Ectodermal cell (in vitro differentiated cells): ENCODE data around the gene SEC31A.

Experiments used
- H3K27ac ChIP-seq: 2 replicates; pipeline ENCODE4 v1.7.0; 2013; ENCODE audit warnings: mild to moderate bottlenecking, low read depth, low read length; ENCODE audit not compliant: insufficient read depth, poor library complexity, severe bottlenecking
- H3K27me3 ChIP-seq: 2 replicates; pipeline ENCODE4 v1.7.0; 2013; ENCODE audit warnings: mild to moderate bottlenecking, low read length; ENCODE audit not compliant: insufficient read depth, control insufficient read depth, poor library complexity, severe bottlenecking
- H3K36me3 ChIP-seq: one replicate; pipeline ENCODE4 v1.7.0; 2013; ENCODE audit warnings: low read length; ENCODE audit not compliant: control insufficient read depth, insufficient read depth
- H3K4me1 ChIP-seq: one replicate; pipeline ENCODE4 v1.7.0; 2013; ENCODE audit warnings: low read length; ENCODE audit not compliant: control insufficient read depth, insufficient read depth
- H3K4me3 ChIP-seq: 2 replicates; pipeline ENCODE4 v1.7.0; 2013; ENCODE audit warnings: low read depth, low read length, control low read depth; ENCODE audit not compliant: insufficient read depth
- H3K9me3 ChIP-seq: 2 replicates; pipeline ENCODE4 v1.7.0; 2013; ENCODE audit warnings: mild to moderate bottlenecking, low read length, moderate library complexity; ENCODE audit not compliant: control insufficient read depth
- WGBS, 2 experiments: methylation state at CpG; one replicate each; pipeline ENCODE4 v1.1.7; 2013; ENCODE audit warnings: missing lambda C conversion rate in 2 of 2; 5-methylcytosine and 5-hydroxymethylcytosine counted together

Gene SEC31A

DNA sequence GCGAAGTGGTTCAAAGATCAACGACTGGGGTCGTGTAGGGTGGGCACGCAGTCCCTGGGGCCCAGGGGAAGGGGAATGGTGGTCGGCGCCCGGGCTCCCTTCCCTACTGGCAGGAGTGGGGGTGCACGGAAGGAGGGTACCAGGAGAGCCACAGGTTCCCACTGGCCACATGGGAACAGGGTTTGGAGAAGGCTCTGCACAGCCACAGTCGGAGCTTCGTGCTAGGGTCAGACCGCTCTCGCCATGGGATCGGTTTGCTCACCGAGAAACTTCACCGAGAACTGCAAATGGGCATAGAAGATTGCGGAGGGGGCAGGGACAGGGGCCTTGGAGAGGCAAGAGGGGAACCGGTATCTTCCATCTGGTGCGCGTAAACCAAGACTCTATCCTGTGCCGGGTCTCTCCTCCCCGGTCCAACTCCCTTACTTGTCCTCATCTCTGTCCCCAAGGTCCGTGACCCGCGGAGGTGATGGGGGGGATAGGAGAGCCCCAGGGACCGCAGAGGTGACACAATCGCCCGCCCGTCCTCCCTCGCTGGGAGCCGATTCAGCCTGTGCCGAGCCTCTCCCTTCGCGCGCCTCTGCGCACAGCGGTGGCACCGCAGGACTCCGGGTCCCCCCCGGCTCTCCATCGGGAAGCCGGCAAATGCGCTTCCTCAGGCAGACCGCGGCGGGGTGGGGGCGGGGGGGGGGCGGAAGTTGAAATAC lies 93.4 kb downstream of the SEC31A start:
- peaks cover 100% of the 10 kb centered on the region for H3K27me3 ChIP-seq
- peak overlapping the region; percentile 65 for H3K4me3 ChIP-seq
- WGBS, 2 experiments: 1% methylated on average over 47 of the region's 47 CpGs
- no peaks in the 10 kb centered on the region for H3K9me3 ChIP-seq
- no peak overlapping the region for H3K27ac ChIP-seq
- no peaks in the 10 kb centered on the region for H3K36me3 ChIP-seq
- peaks cover 10% of the 10 kb centered on the region for H3K4me1 ChIP-seq

DNA sequence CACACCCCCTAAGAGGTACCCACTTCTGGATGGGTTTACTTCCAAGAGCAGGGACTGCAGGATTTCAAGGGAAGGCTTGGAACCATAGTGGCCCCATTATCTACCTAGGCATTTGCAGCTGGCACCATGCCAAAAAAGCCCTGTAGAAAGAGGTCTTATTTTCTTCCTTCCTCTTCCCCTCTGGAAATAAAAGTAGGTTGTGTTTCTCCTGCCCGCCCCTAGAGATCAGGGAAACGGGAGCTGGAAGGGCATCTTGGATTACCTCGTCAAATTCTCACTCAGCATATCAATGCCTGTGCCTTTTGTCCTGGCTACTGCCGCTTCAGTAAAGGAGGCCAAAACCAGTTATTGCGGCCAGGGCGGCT lies 93.9 kb downstream of the SEC31A start:
- Histone ChIP-seq H3K9me3 (no peaks in the 10 kb centered on the region), H3K4me3 (peak overlapping the region; percentile 65), H3K27me3 (peaks cover 100% of the 10 kb centered on the region), H3K36me3 (no peaks in the 10 kb centered on the region), H3K4me1 (peaks cover 10% of the 10 kb centered on the region), H3K27ac (no peak overlapping the region)
- 1 to 2% methylated on average over 6 of the region's 6 CpGs for WGBS, 2 experiments

- Histone ChIP-seq H3K4me3 (no peak overlapping the region), H3K4me1 (peaks cover 10% of the 10 kb centered on the region), H3K27ac (no peak overlapping the region), H3K9me3 (no peaks in the 10 kb centered on the region), H3K36me3 (no peaks in the 10 kb centered on the region), H3K27me3 (peaks cover 100% of the 10 kb centered on the region)
- WGBS, 2 experiments: 49 to 52% methylated on average over 6 of the region's 6 CpGs
These were observed 97.9 kb downstream of the SEC31A start for GRCh38 chr4:82792912-82793649.

DNA sequence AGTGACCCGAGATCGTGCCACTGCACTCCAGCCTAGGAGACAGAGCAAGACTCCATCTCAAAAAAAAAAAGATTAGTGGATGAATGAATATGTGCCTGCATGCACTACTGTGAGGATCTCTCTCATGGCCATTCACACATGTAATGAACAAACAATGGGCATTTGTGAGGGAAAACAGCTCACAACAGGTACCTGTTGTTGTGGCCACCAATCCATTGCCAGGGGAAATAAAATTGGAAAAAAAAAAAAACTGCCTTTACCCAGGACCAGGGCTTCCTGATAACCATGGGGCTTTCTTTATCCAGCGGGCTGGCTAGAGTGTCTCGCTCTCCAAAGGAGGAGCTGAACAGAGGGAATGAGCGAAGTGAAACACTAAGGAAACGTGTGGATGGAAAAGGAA lies 99.8 kb downstream of the SEC31A start:
- peaks cover 22% of the 10 kb centered on the region for H3K4me1 ChIP-seq
- H3K27ac ChIP-seq: no peak overlapping the region
- H3K36me3 ChIP-seq: no peaks in the 10 kb centered on the region
- no peaks in the 10 kb centered on the region for H3K9me3 ChIP-seq
- H3K4me3 ChIP-seq: no peak overlapping the region
- peaks cover 100% of the 10 kb centered on the region for H3K27me3 ChIP-seq
- WGBS, 2 experiments: 48 to 56% methylated on average over 6 of the region's 6 CpGs

DNA sequence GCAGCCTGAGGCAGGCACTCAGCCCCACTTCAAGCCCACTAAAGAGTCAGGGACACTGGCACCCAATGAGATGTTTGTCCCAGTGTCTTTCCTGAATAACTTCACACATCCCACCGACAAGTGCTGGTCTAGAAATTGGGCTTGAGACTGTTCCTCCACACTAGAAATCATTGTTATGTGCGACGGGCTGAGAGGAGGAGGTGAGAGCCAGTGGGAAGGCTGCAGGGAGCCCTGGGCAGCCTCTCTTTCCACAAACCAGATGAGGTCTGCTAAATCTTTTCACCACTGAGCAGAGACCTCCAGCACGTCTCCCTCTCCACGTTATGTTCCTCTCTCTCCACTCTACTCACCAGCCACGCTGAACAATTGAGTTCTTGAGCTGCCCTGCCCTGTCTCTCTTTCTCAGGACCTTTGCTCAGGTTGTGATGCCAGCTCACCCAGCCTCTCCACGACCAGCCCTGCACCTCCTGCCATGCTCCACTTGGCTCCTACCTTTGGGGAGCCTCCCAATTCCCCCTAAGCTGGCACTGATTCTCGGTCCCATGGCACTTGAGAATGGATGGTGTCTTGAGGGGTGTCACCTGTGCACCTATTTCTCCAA lies 100.8 kb downstream of the SEC31A start:
- Histone ChIP-seq H3K9me3 (no peaks in the 10 kb centered on the region), H3K36me3 (no peaks in the 10 kb centered on the region), H3K27ac (no peak overlapping the region), H3K4me3 (no peak overlapping the region), H3K4me1 (peaks cover 31% of the 10 kb centered on the region), H3K27me3 (peaks cover 92% of the 10 kb centered on the region)
- WGBS, 2 experiments: 44 to 51% methylated on average over 8 of the region's 8 CpGs

- H3K4me3 ChIP-seq: no peak overlapping the region
- H3K9me3 ChIP-seq: no peaks in the 10 kb centered on the region
- no peak overlapping the region for H3K27ac ChIP-seq
- H3K36me3 ChIP-seq: no peaks in the 10 kb centered on the region
- WGBS, 2 experiments: 57 to 60% methylated on average over 7 of the region's 7 CpGs
- peaks cover 92% of the 10 kb centered on the region for H3K27me3 ChIP-seq
- peaks cover 40% of the 10 kb centered on the region for H3K4me1 ChIP-seq
These were observed 101.8 kb downstream of the SEC31A start for GRCh38 chr4:82789025-82789776.

DNA sequence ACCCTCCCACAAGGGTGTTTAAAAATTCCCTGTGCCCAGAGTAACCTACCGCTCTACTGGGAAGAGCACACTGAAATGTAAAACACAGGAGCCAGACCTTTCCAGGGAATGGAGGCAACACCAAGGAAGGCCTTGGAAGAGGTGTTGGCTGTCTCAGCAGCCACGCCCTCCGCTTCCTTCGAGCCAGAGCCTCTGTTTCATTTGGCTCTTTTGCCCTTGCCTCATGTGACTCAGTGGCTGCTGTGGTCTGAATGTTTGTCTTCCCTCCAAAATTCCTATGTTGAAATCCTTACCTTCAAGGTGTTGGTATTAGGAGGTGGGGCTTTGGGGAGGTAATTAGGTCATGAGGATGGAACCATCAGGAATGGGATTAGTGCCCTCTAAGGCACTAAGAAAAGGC lies 103.6 kb downstream of the SEC31A start:
- H3K4me3 ChIP-seq: no peak overlapping the region
- no peaks in the 10 kb centered on the region for H3K36me3 ChIP-seq
- 59 to 67% methylated on average over 4 of the region's 4 CpGs for WGBS, 2 experiments
- no peaks in the 10 kb centered on the region for H3K9me3 ChIP-seq
- no peak overlapping the region for H3K27ac ChIP-seq
- H3K27me3 ChIP-seq: peaks cover 89% of the 10 kb centered on the region
- H3K4me1 ChIP-seq: peaks cover 46% of the 10 kb centered on the region

GRCh38 chr4:82786828-82787227 lies 104.1 kb downstream of the SEC31A start:
- no peaks in the 10 kb centered on the region for H3K9me3 ChIP-seq
- WGBS, 2 experiments: 31 to 33% methylated on average over 4 of the region's 4 CpGs
- no peaks in the 10 kb centered on the region for H3K36me3 ChIP-seq
- peaks cover 51% of the 10 kb centered on the region for H3K4me1 ChIP-seq
- H3K4me3 ChIP-seq: no peak overlapping the region
- H3K27me3 ChIP-seq: peaks cover 89% of the 10 kb centered on the region
- no peak overlapping the region for H3K27ac ChIP-seq

DNA sequence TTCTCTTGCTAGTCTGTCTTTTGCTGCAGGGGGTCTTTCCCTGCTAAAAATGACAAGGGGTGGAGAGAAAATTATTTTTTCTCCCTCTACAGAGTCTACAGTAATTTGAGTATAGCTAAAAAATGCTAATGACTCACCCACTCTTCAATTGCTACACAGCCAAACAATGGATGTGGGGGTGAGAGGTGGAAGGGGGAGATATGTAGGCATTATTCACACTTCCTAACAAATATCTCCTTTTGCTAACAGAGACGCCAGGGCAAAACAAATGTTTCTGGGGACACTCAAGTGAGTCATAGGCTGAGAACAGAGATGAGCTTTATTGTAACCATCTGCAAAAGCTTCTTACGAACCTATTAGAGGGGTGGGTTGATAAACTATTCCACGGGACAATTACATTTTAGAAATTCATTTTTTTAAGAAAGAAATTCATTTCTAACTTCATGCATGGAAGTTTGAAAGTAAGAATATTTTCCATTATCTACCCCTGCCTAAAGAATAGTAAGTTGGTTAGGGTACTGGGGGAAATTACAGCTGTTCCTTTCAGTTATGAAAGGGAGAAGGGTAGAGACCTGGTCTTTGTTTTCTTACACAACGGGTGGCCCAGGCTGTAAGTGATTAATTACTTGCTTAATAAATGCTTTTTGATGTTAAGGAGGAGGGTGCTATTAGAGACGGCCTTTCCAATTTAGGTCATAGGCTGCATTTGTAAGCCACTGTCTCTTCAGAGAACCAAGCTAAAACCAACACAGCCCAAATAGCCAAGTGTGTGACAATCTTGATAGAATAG lies 105.1 kb downstream of the SEC31A start:
- H3K9me3 ChIP-seq: no peaks in the 10 kb centered on the region
- peaks cover 79% of the 10 kb centered on the region for H3K27me3 ChIP-seq
- H3K27ac ChIP-seq: no peak overlapping the region
- no peaks in the 10 kb centered on the region for H3K36me3 ChIP-seq
- 6 to 13% methylated on average over 4 of the region's 5 CpGs for WGBS, 2 experiments
- H3K4me3 ChIP-seq: no peak overlapping the region
- peaks cover 56% of the 10 kb centered on the region for H3K4me1 ChIP-seq
